Activated T-helper 1 cell treated with Interleukin-2 at 50 U/mL for 16 hours (primary cell): ENCODE data around the gene PRSS36.
"Not testable (repeated sequence)": the region's sequence is repeated elsewhere in the genome, so short reads cannot be mapped to it uniquely, and the experiment has no call there.

Experiments
- DNase-seq: peaks from one replicate; pipeline ENCODE4 v3.0.0-alpha.2; 2020; ENCODE audit warnings: low read depth

Gene PRSS36

DNA sequence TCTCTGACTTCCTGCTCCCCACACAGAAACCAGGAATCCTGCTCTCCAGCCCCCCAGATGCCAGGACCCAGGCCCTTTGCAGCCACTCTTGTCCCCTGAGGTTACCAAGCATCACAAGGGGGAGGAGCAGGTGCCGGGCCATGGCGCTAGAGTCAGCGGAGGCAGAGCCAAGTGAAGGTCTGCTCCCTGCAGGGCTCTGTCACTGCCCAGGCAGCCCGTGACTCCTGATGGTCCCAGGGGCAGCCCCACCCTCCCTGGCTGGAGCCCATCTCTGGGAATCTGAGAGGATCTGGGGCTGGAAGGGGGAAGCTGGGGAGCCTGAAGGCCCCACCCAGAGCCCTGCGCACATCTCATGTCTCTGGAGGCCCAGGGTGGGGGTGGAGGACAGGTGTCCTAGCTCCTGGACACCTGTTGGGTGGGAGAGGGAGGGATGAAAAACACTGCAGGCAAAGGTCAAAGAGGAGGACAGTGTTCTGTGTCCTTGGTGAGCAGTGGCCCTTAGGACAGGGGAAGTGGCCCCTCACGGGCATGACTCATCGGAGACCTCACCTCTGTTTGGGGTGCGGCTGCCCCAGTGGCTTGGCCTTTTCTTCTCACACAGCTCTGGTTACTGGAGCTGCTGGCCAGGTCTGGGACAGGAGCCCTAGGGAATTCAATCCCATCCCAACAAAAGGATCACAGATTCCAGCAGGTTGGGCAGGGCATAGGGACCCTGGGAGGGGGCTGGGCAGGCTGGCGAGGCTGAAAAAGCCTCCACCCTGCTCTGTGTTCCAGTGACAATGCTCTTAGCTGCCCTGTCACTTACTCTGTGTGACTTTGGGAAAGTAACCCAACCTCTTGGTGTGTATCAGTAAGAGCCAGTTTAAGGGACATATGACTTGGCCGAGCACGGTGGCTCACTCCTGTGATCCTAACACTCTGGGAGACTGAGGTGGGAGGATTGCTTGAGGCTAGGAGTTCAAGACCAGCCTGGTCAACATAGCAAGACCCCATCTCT, at the start of gene PRSS36:
Gene PRSS36, minus strand, starts transcription at position 173 of the 997 bp plus-strand sequence. Its CDS starts 31 bp downstream, at position 142.
- no peak for DNase-seq

DNA sequence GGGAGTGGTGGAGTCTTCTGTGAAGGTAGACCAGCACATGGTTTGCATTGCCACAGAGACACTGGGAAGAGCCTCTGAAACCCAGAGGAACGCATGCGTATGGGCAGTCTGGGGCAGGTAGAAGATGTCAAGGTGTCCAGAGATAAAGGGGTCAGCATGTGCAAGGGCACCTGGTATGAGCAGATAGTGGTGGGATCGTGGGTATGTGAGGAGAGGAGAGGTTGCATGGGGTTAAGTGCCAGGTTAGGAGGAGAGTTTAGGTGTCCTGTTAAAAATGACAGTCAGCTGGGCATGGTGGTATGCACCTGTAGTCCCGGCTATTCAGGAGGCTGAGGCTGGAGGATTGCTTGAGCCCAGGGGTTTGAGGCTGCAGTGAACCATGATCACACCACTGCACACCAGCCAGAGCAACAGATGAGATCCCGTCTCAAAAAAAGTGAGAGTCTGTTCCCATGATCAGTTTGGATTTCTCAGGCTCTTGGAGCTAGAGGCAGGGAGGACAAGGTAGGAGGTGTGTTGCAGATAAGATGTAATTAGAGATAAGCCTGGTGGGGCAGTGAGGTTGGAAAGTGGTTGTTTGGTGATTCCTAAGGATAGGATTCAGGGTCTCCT, 49.7 kb upstream of the PRSS36 start:
- DNase-seq = no peak

DNA sequence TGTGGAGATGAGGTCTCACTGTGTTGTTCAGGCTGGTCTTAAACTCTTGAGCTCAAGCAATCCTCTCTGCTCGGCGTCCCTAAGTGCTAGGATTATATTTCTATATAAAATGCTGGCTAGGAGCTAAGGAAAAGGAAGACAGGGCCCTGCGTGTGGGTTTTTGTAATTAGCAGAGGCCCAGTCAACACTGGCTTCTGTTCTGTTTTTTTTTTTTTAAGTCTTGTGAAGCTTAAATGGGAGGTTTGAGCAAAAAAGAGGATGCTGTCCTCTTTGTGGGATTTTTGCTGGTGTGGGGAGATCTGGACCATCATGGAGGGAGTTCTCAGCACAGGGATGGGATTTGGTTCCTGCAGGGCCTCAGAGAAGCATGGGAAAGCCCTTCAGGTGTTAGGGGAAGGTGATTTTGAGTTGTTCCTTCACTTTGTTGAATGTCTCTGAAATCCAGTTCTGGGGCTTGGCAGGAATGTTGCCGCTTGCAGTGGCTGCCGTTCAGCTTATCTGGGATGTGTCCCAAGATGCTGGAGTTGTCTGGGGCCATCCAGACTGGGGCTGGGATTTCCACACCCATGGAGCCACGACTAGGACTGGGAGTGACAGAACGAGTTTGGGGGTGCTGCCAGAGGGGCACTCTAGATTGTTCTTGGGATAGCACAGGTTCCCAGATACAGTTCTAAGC, 48.5 kb upstream of the PRSS36 start:
- DNase-seq = no peak

DNA sequence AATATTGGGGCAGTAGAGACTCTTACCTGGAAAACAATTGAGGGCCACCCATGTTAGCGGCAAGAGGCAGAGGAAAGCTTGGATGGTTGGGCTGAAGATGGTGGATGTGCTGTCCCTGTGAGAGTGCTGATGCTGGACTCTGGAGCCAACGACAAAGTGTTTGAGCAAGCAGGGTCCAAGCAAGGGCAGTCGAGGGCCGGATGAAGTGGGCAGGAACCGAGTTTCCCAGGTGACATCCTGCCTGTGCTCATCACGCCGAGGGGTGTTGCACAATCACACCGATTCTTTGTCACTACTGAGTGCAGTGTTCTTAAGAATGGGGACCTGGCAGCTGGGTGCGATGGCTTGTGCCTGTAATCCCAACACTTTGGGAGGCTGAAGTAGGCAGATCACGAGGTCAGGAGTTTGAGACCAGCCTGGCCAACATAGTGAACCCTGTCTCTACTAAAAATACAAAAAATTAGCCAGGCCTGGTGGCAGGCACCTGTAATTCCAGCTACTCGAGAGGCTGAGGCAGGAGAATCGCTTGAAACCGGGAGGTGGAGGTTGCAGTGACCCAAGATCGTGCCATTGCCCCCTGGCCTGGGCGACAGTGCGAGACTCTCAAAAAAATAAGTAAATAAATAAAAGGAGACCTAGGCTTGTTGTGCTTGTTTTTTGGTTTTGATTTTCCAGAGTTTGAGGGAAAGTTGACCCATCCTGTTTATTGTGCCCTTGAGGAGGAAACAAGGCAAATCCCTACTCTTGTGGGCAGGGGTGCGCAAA, 46.6 kb upstream of the PRSS36 start:
- DNase-seq = no peak

DNA sequence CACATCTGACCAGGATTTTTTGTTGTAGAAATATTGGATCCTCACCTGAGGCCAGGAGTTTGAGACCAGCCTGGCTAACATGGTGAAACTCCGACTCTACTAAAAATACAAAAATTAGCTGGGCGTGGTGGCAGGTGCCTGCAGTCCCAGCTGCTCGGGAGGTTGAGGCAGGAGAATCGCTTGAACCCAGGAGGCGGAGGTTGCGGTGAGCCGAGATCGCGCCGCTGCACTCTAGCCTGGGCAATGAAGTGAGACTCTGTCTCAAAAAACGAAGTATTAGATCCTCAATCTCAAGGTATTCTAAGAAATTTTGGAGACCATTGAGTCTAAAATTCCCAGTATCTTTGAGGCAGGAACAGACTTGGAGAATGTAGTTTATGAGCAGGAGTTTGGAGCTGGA, 46.0 kb upstream of the PRSS36 start:
- not testable (repeated sequence) for DNase-seq

DNA sequence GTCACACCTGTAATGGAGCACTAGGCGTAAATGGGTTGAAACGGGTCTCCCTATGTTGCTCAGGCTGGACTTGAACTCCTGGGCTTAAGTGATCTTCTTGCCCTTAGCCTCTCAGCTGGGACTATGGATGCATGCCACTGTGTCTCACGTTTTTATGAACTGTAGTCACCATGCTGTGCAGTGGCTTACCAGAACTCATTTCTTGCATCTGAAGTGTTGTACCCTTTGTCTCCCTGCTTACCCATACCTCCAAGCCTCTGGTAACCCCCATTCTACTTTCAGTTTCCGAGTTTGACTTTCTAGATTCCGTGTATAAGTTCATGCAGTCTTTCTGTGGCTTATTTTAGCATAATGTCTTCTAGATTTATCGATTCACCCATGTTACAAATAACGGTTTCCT, 45.0 kb upstream of the PRSS36 start:
- no peak for DNase-seq

DNA sequence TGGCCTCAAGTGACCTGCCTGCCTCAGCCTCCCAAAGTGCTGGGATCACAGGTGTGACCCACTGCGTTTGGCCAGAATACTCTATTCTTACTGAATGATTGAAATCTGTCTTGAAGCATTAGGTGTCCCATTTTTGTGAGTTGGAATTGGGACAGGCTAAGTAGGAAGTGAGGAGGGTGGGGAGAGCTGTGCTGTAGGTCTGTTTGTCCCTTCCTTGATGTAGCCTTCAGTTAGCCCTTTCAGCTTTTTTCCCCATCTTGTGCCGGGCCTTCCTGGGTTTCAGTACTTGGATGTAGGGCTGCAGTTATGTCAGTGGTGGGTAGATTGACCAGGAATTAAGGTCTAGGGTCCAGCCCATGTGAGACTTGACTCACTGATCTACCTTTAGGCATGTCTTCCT, 44.0 kb upstream of the PRSS36 start:
- DNase-seq = no peak

DNA sequence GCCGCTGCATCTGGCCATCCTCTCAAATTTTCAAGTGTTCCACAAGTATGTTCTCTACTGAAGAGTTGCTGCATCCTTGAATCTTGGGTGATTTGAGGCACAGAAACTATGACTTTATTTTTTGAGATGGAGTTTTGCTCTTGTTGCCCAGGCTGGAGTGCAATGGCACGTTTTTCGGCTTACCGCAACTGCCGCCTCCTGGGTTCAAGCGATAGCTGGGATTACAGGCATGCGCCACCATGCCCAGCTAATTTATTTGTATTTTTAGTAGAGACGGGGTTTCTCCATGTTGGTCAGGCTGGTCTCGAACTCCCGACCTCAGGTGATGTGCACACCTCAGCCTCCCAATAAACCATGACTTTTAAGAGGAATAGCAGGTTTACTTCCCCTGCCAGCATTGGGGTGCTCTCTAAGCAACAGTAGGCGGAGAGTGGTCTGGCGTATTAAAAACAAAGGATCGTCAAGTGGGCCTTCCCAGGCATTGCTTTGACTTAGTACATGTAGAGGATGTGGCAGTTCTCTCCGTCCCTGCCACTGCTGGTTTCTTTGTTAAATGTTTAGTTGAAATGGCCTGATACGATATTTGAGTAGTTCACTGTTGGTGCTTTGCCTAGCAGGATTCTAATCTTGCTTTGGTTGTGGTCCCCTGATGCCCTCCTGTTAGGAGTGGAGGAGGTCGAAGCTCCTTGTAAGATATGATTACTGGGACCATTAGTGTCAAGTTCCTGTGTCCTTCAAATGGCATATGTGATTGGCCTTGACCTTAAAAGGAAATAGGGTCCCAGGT, 43.2 kb upstream of the PRSS36 start:
- DNase-seq = no peak

DNA sequence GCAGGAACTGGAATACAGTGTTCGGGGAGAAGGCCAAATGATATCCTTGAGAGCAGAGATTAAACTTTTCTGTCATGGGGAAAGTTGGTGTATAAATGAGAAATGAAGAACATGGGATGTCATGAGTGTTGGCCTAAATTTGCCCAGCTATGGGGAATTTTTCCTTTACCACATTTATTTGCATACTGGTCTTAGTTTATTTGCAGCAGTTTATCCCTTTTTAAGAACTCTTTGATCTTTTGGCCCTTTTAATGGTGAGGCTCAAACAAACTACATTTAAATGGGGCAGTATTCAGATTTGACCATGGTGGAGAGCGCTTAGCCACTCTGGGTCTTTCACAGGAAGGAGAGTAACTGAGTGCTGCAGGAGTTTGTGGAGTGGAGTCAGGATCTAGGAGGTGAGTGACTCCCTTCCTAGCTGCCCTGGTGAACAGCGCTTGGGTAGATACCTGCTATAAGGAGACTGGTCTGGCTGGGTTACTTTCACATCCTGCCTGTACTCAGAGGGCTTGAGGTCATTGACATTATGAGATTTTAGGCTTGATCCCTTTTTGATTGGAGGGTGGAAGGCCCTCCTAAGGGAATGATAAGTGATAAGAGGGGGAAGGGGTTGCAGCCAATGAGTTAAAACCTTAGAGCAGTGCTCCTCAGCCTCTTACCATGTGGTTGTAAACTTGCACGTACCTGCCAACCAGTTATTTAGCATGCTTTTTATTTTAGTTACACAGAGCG, 42.0 kb upstream of the PRSS36 start:
- DNase-seq = no peak

DNA sequence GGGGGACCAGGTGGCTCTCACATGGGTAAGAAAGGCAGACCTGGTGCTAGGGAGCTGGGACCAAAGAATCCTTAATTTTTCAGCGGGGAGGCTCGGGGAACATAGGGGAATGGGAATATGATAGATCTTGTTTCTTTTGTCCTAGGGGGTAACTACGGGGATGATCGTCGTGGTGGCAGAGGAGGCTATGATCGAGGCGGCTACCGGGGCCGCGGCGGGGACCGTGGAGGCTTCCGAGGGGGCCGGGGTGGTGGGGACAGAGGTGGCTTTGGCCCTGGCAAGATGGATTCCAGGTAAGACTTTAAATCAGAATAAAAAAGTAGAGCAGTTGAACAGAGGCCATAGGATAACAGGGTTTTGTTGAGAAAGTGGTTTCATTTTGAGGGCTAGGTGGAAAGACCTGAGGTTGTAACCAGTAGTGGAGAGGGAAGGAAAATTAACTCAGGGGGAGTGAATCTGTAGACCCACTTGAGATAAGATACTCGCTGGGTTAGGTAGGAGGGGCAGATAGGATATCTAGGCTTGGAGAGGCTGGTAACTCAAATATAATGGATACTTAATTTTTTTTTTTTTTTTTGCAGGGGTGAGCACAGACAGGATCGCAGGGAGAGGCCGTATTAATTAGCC, 41.1 kb upstream of the PRSS36 start:
- DNase-seq = no peak

DNA sequence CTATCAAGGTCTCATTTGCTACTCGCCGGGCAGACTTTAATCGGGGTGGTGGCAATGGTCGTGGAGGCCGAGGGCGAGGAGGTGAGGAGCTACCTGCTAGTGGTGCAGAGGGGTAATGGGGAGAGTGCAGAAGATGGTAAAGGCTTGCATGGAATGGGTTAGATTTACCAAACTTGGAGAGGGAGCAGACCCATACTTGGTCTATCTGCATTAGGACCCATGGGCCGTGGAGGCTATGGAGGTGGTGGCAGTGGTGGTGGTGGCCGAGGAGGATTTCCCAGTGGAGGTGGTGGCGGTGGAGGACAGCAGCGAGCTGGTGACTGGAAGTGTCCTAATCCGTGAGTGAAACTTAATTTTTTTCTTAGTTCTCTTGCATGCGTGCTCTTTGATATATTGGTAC, 40.2 kb upstream of the PRSS36 start:
- DNase-seq = no peak

DNA sequence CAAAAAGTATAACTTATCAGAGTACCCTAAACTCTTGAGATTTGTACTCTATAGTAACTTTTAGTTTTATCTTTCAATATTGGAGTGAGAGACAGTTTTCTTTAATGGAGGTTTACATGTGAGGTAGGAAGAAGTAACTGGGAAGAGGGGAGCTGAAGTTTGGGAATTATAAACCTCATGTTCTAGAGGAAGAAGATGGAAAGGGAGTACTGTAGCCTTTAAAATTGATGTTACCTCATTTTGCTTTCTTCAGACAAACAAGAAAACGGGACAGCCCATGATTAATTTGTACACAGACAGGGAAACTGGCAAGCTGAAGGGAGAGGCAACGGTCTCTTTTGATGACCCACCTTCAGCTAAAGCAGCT, 39.5 kb upstream of the PRSS36 start:
- no peak for DNase-seq

DNA sequence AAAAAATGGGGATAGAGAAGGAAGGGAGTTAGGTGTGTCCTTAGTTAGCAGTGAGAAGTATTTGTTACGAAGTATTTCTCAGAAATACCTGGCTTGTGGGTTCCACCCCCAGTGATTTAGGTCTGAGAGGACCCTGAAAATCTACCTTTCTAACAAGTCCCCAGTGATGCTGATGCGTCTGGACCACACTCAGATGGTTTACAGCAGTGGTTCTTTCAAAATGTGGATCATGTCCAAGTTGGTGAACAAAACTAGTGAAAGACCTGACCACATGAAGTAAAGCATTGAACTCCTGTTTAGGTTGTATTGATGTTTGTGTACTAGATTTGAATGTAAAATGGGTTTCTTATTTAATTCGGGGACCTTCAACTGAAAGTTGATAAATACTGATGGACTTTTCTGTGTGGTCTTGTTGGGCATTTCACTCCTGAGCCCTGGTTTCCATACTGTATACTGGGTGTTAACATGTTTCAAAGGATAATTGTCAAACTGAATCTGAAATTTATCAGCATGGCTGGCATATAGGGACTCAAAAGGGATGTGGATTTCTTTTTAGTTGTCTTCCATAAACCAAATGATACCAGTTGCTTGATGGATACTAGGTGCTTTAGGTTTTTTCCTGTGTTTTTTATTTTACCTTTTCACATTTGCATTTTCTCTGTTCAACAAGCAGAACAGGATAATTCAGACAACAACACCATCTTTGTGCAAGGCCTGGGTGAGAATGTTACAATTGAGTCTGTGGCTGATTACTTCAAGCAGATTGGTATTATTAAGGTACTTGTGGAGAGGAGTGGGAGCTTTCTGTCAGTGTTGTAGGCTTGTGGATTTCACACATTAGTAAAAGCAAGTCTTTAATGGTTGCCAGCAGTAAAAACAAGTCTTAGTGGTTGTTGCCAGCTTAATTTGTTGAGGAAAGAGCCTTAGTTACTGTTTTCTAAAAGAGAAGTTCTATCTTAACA, 38.9 kb upstream of the PRSS36 start:
- no peak for DNase-seq

DNA sequence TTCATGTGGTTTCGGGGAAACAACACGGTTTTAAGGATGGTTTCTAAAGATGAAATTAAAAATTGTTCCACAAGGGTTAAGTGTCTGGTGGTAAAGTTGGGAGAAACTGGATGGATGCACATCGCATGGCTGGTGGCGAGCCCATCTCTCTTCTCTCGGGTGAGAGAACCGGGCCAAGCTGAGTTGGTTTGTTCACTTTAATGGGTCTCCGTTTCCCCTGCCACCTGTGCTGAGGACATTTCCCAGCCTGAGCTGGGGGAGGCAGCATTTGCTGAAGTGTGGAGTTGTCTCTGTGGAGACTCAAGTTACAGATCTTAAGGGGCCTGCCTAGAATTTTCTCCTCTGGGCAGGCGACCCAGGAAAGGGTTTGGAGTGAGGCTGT, 37.9 kb upstream of the PRSS36 start:
- DNase-seq = no peak

DNA sequence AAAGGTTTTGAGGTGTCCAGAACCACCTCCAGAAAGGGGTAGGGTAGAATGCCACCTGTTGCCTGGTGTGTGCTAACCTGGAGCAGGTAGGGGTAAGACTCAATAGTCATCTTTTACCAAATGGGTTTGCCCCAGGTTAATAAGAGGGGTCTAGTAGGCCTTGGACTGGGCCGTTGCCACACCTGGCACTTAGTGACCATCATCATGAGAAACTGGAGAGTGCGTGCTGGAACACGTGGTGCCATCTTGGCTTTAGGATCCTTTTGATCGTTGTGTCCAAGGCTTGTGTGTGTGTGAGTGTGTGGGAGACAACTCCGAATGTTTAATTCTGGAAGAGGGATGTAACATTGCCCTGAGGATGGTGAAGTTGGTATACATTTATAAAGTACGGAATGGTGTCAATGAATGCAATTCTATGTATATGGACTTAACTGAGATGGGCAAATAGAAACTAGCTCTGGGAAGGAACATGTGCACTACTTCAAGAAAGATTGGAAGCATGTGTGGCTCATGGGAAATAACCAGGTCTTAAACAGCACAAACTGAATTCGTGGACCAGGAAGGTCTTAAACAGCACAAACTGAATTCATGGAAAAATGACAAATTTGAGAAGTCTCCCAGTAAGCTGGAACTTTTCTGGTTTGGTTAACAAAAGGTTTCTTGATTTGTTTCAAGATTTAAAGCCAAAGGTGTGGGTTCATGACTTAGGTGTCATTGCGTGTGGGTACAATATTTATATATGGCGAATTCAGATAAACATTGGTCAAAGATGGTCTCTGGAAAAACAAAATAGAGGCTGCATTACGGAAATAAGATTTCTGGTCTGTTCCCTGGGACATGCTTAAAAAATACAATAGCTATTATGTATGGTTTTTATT, 37.3 kb upstream of the PRSS36 start:
- DNase-seq = no peak

DNA sequence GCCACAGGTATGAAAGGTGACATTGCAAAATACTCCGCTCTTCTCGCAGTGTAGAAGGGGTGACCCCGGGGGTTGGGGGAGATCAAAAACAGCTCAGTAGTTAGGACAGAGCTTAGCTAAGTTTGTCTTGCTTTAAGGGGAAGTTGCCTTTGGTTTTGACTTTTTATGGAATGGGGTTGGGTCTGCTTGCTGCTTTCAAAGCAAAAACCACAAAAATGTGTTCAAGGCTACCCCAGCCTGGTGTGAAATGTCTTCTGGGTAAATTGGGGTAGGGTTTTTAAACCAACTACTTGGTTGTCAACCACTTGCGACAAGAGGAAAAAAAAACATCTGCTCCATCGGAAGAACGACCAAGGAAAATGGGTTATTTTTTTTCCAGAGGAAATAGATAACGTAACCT, 36.3 kb upstream of the PRSS36 start:
- DNase-seq = no peak

DNA sequence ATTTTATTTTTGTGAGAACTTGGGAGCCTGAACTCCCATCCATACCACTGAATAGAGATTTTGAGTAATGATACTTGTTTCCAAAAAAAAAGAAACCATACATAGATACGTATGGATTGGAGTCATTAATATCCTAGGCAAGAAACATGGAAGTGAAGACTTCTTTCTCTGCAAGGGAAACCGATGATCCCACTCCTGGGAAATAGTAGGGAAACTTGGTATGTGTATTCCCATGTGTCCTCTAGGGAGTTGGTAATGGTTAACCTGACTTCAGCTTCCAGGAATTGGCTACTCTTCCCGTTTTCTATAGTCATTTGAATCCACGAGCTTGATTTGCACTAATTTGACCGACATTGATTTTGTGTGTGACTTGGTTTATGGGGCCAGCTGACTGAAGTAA, 35.5 kb upstream of the PRSS36 start:
- no peak for DNase-seq

DNA sequence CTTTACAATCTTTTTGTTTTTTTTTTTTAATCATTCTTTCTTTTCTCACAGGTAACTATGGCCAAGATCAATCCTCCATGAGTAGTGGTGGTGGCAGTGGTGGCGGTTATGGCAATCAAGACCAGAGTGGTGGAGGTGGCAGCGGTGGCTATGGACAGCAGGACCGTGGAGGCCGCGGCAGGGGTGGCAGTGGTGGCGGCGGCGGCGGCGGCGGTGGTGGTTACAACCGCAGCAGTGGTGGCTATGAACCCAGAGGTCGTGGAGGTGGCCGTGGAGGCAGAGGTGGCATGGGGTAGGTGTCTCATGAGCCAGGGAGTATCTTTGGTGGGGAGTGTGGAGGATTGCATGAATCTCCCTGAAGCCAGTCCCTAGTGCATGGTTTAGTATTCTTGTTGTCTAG, 35.0 kb upstream of the PRSS36 start:
- no peak for DNase-seq
